ENCODE measurements around the gene TRAK2. TPM values are rescaled to one million over a fixed set of nuclear protein-coding genes. Genes with fewer than 3 reads are reported as not detected.

The TRAK2 gene
- total RNA-seq, 3 donors from 2014 or later = 65.6 to 82.2 (median 76.0) TPM

GRCh38 chr2:201458381-201458780, 7.1 kb upstream of the TRAK2 start:
- H3K4me3 ChIP-seq = no peak overlapping the region
- intact Hi-C loops (cut with DNase I, micrococcal nuclease) = no loop called here
- H3K4me1 ChIP-seq (ENCODE audit: low read depth) = no peaks in the 10 kb centered on the region
- no peak for TF ChIP-seq CTCF (IDR thresholded peaks at IDR 0.05)
- peak in 1 of 3 donors; percentile 46 for DNase-seq
- ATAC-seq = peak; percentile 89
- no peaks in the 10 kb centered on the region for H3K9me3 ChIP-seq
- no peaks in the 10 kb centered on the region for H3K36me3 ChIP-seq (ENCODE audit: low read depth)

- no peak for DNase-seq
- TF ChIP-seq CTCF (IDR thresholded peaks at IDR 0.05) = no peak
- H3K4me3 ChIP-seq = no peak overlapping the region
- ATAC-seq = no peak
- H3K36me3 ChIP-seq (ENCODE audit: low read depth) = no peaks in the 10 kb centered on the region
- H3K4me1 ChIP-seq (ENCODE audit: low read depth) = peaks cover 27% of the 10 kb centered on the region
- no peaks in the 10 kb centered on the region for H3K9me3 ChIP-seq
- intact Hi-C loops (cut with DNase I, micrococcal nuclease) = no loop called here
Measured at GRCh38 chr2:201452922-201453643, 1.8 kb upstream of the TRAK2 start.

GRCh38 chr2:201452058-201452921, 1.0 kb upstream of the TRAK2 start:
- no peaks in the 10 kb centered on the region for H3K9me3 ChIP-seq
- intact Hi-C loops (cut with DNase I, micrococcal nuclease) = no loop called here
- peak overlapping the region; percentile 82 for H3K4me3 ChIP-seq
- ATAC-seq = peak; percentile 51
- TF ChIP-seq CTCF (IDR thresholded peaks at IDR 0.05) = no peak
- H3K4me1 ChIP-seq (ENCODE audit: low read depth) = peaks cover 35% of the 10 kb centered on the region
- H3K36me3 ChIP-seq (ENCODE audit: low read depth) = no peaks in the 10 kb centered on the region
- peak in 1 of 3 donors; percentile 55 for DNase-seq

- intact Hi-C loops (cut with DNase I, micrococcal nuclease) = no loop called here
- Histone ChIP-seq H3K36me3 (ENCODE audit: low read depth) (no peaks in the 10 kb centered on the region), H3K4me3 (peak overlapping the region; percentile 82), H3K9me3 (no peaks in the 10 kb centered on the region), H3K4me1 (ENCODE audit: low read depth) (peaks cover 48% of the 10 kb centered on the region)
- DNase-seq = no peak
- ATAC-seq = peak; percentile 5
- TF ChIP-seq CTCF (IDR thresholded peaks at IDR 0.05) = no peak
Measured at GRCh38 chr2:201450954-201451291, 335 bp downstream of the TRAK2 start.

GRCh38 chr2:201448701-201449100, 2.6 kb downstream of the TRAK2 start:
- no peak overlapping the region for H3K4me3 ChIP-seq
- intact Hi-C loops (cut with DNase I, micrococcal nuclease) = no loop called here

More at GRCh38 chr2:201448701-201449100, 2.6 kb downstream of the TRAK2 start:
- Histone ChIP-seq H3K4me1 (ENCODE audit: low read depth) (peaks cover 56% of the 10 kb centered on the region), H3K36me3 (ENCODE audit: low read depth) (no peaks in the 10 kb centered on the region), H3K9me3 (no peaks in the 10 kb centered on the region)
- DNase-seq (peak in 2 of 3 donors; percentile 30 to 52), ATAC-seq (peak; percentile 14)
- TF ChIP-seq CTCF (IDR thresholded peaks at IDR 0.05) = no peak

Data from mucosa of descending colon (tissue), 3 donors.